Measurements from ENCODE around the gene STATH. TPM values are rescaled to one million over a fixed set of nuclear protein-coding genes. Genes with fewer than 3 reads are reported as not detected.
"Not testable (repeated sequence)": the region's sequence is repeated elsewhere in the genome, so short reads cannot be mapped to it uniquely, and the experiment has no call there.

The STATH gene
- total and polyA plus RNA-seq, 7 donors, result 0.13 TPM; not detected in 6

GRCh38 chr4:70041652-70042286 is 46.0 kb downstream of the STATH start:
- ATAC-seq (no peak), DNase-seq (no peak)
- no peaks in the 10 kb centered on the region for H3K27me3 ChIP-seq (ENCODE audit: insufficient read depth in 3 of 3, low read length in 2 of 3)
- 84 to 91% (median 86%) methylated on average over 7 of the region's 7 CpGs for WGBS, 3 donors
- no peaks in the 10 kb centered on the region for H3K36me3 ChIP-seq (ENCODE audit: insufficient read depth in 1 of 2, low read depth in 1 of 2)
- H3K4me3 ChIP-seq, result no peak overlapping the region
- H3K4me1 ChIP-seq, result no peaks in the 10 kb centered on the region
- H3K9me3 ChIP-seq, result peaks cover 5% of the 10 kb centered on the region
- no peak for TF ChIP-seq CTCF (IDR thresholded peaks at IDR 0.05)
- no peak overlapping the region for H3K27ac ChIP-seq
- intact Hi-C loops (cut with DNase I), result no loop called here

GRCh38 chr4:70050138-70050537 is 54.4 kb downstream of the STATH start, which contains the start of gene HTN1:
TSS of gene HTN1 (plus strand) at chr4:70050438. CDS start at chr4:70053077, 2,639 bp downstream.
- H3K27me3 ChIP-seq (ENCODE audit: insufficient read depth in 3 of 3, low read length in 2 of 3); intact Hi-C loops (cut with DNase I); H3K36me3 ChIP-seq (ENCODE audit: insufficient read depth in 1 of 2, low read depth in 1 of 2); ATAC-seq; H3K9me3 ChIP-seq; DNase-seq; H3K4me1 ChIP-seq; H3K4me3 ChIP-seq; H3K27ac ChIP-seq: not testable (repeated sequence)
- WGBS, 3 donors, result 73 to 78% (median 78%) methylated on average over 4 to 5 of the region's 6 CpGs

Other genes starting within 250 kb of the STATH start
- under 1 TPM; 0.24 to 0.74 (median 0.39) TPM for gene SULT1B1, start 235.3 kb upstream of the STATH start, total RNA-seq
- gene SULT1B1, start 235.3 kb upstream of the STATH start, polyA plus RNA-seq, result under 1 TPM; 0.03 to 0.14 (median 0.10) TPM
- not detected for gene SULT1E1, start 135.8 kb upstream of the STATH start, total RNA-seq
- under 1 TPM in 1 of 3 donors, not detected in 2; 0.05 TPM for gene SULT1E1, start 135.8 kb upstream of the STATH start, polyA plus RNA-seq
- gene CSN1S1, start 64.9 kb upstream of the STATH start, total RNA-seq, result not detected
- not detected for gene CSN1S1, start 64.9 kb upstream of the STATH start, polyA plus RNA-seq
- gene CSN2, start 30.2 kb upstream of the STATH start, total RNA-seq, result not detected
- not detected for gene CSN2, start 30.2 kb upstream of the STATH start, polyA plus RNA-seq
- not detected for gene HTN3, start 32.5 kb downstream of the STATH start, total RNA-seq
- not detected for gene HTN3, start 32.5 kb downstream of the STATH start, polyA plus RNA-seq
- not detected for gene HTN1, start 54.5 kb downstream of the STATH start, total RNA-seq
- gene HTN1, start 54.5 kb downstream of the STATH start, polyA plus RNA-seq, result not detected
- gene PRR27, start 158.3 kb downstream of the STATH start, total RNA-seq, result not detected
- gene PRR27, start 158.3 kb downstream of the STATH start, polyA plus RNA-seq, result not detected
- not detected for gene ODAM, start 199.8 kb downstream of the STATH start, total RNA-seq
- not detected for gene ODAM, start 199.8 kb downstream of the STATH start, polyA plus RNA-seq
- gene FDCSP, start 230.2 kb downstream of the STATH start, total RNA-seq, result not detected
- not detected for gene FDCSP, start 230.2 kb downstream of the STATH start, polyA plus RNA-seq
- not detected for gene CSN3, start 246.6 kb downstream of the STATH start, total RNA-seq
- gene CSN3, start 246.6 kb downstream of the STATH start, polyA plus RNA-seq, result not detected